Liver (tissue), 9 donors: ENCODE measurements around the gene GAB2. TPM values are rescaled to one million over a fixed set of nuclear protein-coding genes. Genes with fewer than 3 reads are reported as not detected.

ENCODE experiments used
- DNase-seq: peaks from one replicate; pipeline ENCODE4 v3.0.0-alpha.2; 2017; ENCODE audit warnings: low spot score
- H3K27ac ChIP-seq, 2 donors: one replicate each; pipeline ENCODE4 v1.7.0; 2013; ENCODE audit warnings: inconsistent platforms in 2 of 2, low read length in 2 of 2, control low read depth in 1 of 2, low read depth in 1 of 2, mild to moderate bottlenecking in 1 of 2
- H3K27me3 ChIP-seq, 4 donors: one replicate each; pipeline versions ENCODE4 v1.6.1 to v1.7.0; 2013; ENCODE audit warnings: low read length in 3 of 4, inconsistent platforms in 1 of 4, mild to moderate bottlenecking in 1 of 4, moderate library complexity in 1 of 4; ENCODE audit not compliant: control insufficient read depth in 4 of 4, insufficient read depth in 4 of 4
- H3K36me3 ChIP-seq, 4 donors: one replicate each; pipeline versions ENCODE4 v1.6.1 to v1.7.0; 2013; ENCODE audit warnings: low read length in 3 of 4, mild to moderate bottlenecking in 3 of 4, low read depth in 1 of 4, moderate library complexity in 1 of 4; ENCODE audit not compliant: control insufficient read depth in 4 of 4, insufficient read depth in 3 of 4
- H3K4me1 ChIP-seq, 4 donors: one replicate each; pipeline versions ENCODE4 v1.6.1 to v1.7.0; 2013; ENCODE audit warnings: low read length in 3 of 4, mild to moderate bottlenecking in 3 of 4, moderate library complexity in 1 of 4; ENCODE audit not compliant: control insufficient read depth in 4 of 4, insufficient read depth in 4 of 4
- H3K4me3 ChIP-seq, 3 donors: one replicate each; pipeline versions ENCODE4 v1.6.1 to v1.7.0; 2013; ENCODE audit warnings: low read length in 3 of 3, control low read depth in 1 of 3, low read depth in 1 of 3, mild to moderate bottlenecking in 1 of 3
- H3K9ac ChIP-seq, 2 donors: one replicate each; pipeline ENCODE4 v1.7.0; 2013; ENCODE audit warnings: low read length in 2 of 2, mild to moderate bottlenecking in 2 of 2, moderate library complexity in 2 of 2, control low read depth in 1 of 2, low read depth in 1 of 2
- H3K9me3 ChIP-seq, 4 donors: one replicate each; pipeline versions ENCODE4 v1.6.1 to v1.7.0; 2013; ENCODE audit warnings: low read length in 3 of 4; ENCODE audit not compliant: control insufficient read depth in 4 of 4
- ATF3 ChIP-seq: IDR thresholded peaks from 2 replicates; pipeline ENCODE4 v1.6.1; 2016; ENCODE audit warnings: antibody characterized with exemption
- CTCF ChIP-seq: fragments of 150-350 bp; IDR thresholded peaks from 2 replicates; pipeline ENCODE4 v1.5.1; 2017; ENCODE audit warnings: improper control_type of control experiment, low read depth, low read length; ENCODE audit not compliant: missing input control
- FOXA1 ChIP-seq: IDR thresholded peaks from 2 replicates; pipeline ENCODE4 v1.6.1; 2016; ENCODE audit warnings: antibody characterized with exemption
- FOXA2 ChIP-seq: IDR thresholded peaks from 2 replicates; pipeline ENCODE4 v1.6.1; 2016; ENCODE audit warnings: antibody characterized with exemption
- JUND ChIP-seq, 2 donors: IDR thresholded peaks; 2 replicates each; pipeline ENCODE4 v1.6.1; 2016; ENCODE audit warnings: antibody characterized with exemption in 2 of 2
- MAX ChIP-seq: IDR thresholded peaks from 2 replicates; pipeline ENCODE4 v1.6.1; 2016; ENCODE audit warnings: antibody characterized with exemption
- RAD21 ChIP-seq, 2 donors: IDR thresholded peaks; 2 replicates each; pipeline ENCODE4 v1.6.1; 2016; ENCODE audit warnings: antibody characterized with exemption in 2 of 2, mild to moderate bottlenecking in 2 of 2
- REST ChIP-seq: IDR thresholded peaks from 2 replicates; pipeline ENCODE4 v1.6.1; 2016; ENCODE audit warnings: antibody characterized with exemption, mild to moderate bottlenecking
- RXRA ChIP-seq, 2 donors: IDR thresholded peaks; 2 replicates each; pipeline ENCODE4 v1.6.1; 2017 to 2018; ENCODE audit warnings: antibody characterized with exemption in 2 of 2, mild to moderate bottlenecking in 1 of 2
- SP1 ChIP-seq: IDR thresholded peaks from 2 replicates; pipeline ENCODE4 v1.6.1; 2018; ENCODE audit warnings: antibody characterized with exemption, mild to moderate bottlenecking
- YY1 ChIP-seq: IDR thresholded peaks from 2 replicates; pipeline ENCODE4 v1.6.1; 2016; ENCODE audit warnings: antibody characterized with exemption, mild to moderate bottlenecking
- WGBS: extraction: QIAGEN DNeasy Blood & Tissue Kit; methylation state at CpG from one replicate; pipeline ENCODE4 v1.1.7; 2013; 5-methylcytosine and 5-hydroxymethylcytosine counted together
- polyA plus RNA-seq, 2 donors: library from polyadenylated mRNA; stranded (reverse) in 1 of 2; unstranded in 1 of 2; fragments of 200-250 nt in 1 of 2; fragments of >200 nt in 1 of 2; fragmentation: Nextera tagmentation in 1 of 2; extraction: Ambion mirVana in 1 of 2; gene quantifications; one replicate each; pipeline versions ENCODE4 v1.2.1 to v1.2.3, GENCODE V29; 2013 to 2015
- total RNA-seq, 2 donors: library from RNA; depleted of rRNA; stranded (reverse); fragments of >200 nt; gene quantifications; one replicate each; pipeline ENCODE4 v1.2.3, GENCODE V29; 2014
- donor health status: healthy.
- donor health status: healthy.
- donor health status: healthy.
- donor health status: healthy.
- donor health status: healthy.

Gene GAB2
- total and polyA plus RNA-seq, 4 donors = 1.3 to 3.6 (median 2.5) TPM

- no peak for TF ChIP-seq REST
- TF ChIP-seq RAD21 (IDR thresholded peaks at IDR 0.05) = no peak
- TF ChIP-seq JUND (IDR thresholded peaks at IDR 0.05) = no peak
- no peak for TF ChIP-seq MAX
- TF ChIP-seq YY1 = no peak
- TF ChIP-seq ATF3 = no peak
- TF ChIP-seq SP1 = no peak
- no peak for TF ChIP-seq FOXA1
- TF ChIP-seq RXRA (IDR thresholded peaks at IDR 0.05) = no peak
- whole genome bisulfite sequencing = 75% methylated on average over 4 of the region's 4 CpGs
- no peak for DNase-seq
- Histone ChIP-seq H3K9ac (no peak overlapping the region), H3K9me3 (no peaks in the 10 kb centered on the region), H3K4me1 (no peaks in the 10 kb centered on the region), H3K27me3 (no peaks in the 10 kb centered on the region), H3K36me3 (peaks cover 0 to 3% (median under 1%) of the 10 kb centered on the region in 4 donors), H3K4me3 (no peak overlapping the region), H3K27ac (no peak overlapping the region)
Observed at GRCh38 chr11:78244546-78245255, 172.9 kb downstream of the GAB2 start.

- WGBS = 99% methylated on average over 2 of the region's 2 CpGs
- no peak for TF ChIP-seq RAD21 (IDR thresholded peaks at IDR 0.05)
- no peak for TF ChIP-seq YY1
- TF ChIP-seq CTCF = no peak
- no peak for TF ChIP-seq FOXA2
- TF ChIP-seq SP1 = no peak
- TF ChIP-seq REST = no peak
- no peak overlapping the region for H3K27ac ChIP-seq
- no peaks in the 10 kb centered on the region for H3K4me1 ChIP-seq
- no peak overlapping the region for H3K4me3 ChIP-seq
- no peaks in the 10 kb centered on the region for H3K9me3 ChIP-seq
- H3K36me3 ChIP-seq = peaks cover 0 to 3% (median under 1%) of the 10 kb centered on the region in 4 donors
- no peak for DNase-seq
- H3K27me3 ChIP-seq = no peaks in the 10 kb centered on the region
- H3K9ac ChIP-seq = no peak overlapping the region
Observed at GRCh38 chr11:78244080-78244479, 173.5 kb downstream of the GAB2 start.
